Astrocyte (in vitro differentiated cells and primary cell): Measurements from ENCODE around the gene CA12. TPM values are rescaled to one million over a fixed set of nuclear protein-coding genes. Genes with fewer than 3 reads are reported as not detected.

Source experiments
- DNase-seq: peaks from one replicate; pipeline ENCODE4 v3.0.0-alpha.2; 2010; ENCODE audit warnings: low read depth
- FAIRE-seq: peaks from 2 replicates; lab custom pipeline; 2011; peaks lifted over from hg19 to GRCh38; lab: Jason Lieb, UNC
- H2AFZ ChIP-seq: 2 replicates; pipeline ENCODE4 v1.6.0; 2012; ENCODE audit warnings: low read depth, low read length, inconsistent platforms
- H3K27ac ChIP-seq: 2 replicates; pipeline ENCODE4 v1.5.1; 2011; ENCODE audit warnings: low read depth, low read length, inconsistent platforms
- H3K27me3 ChIP-seq: 2 replicates; pipeline ENCODE4 v1.6.0; 2011; ENCODE audit warnings: low read length, inconsistent platforms; ENCODE audit not compliant: insufficient read depth
- H3K36me3 ChIP-seq: 2 replicates; pipeline ENCODE4 v1.5.1; 2011; ENCODE audit warnings: low read length, inconsistent platforms; ENCODE audit not compliant: insufficient read depth
- H3K4me1 ChIP-seq: 2 replicates; pipeline ENCODE4 v1.5.1; 2011; ENCODE audit warnings: low read length, inconsistent platforms; ENCODE audit not compliant: insufficient read depth
- H3K4me2 ChIP-seq: 2 replicates; pipeline ENCODE4 v1.6.0; 2012; ENCODE audit warnings: low read length, inconsistent platforms
- H3K4me3 ChIP-seq: 2 replicates; pipeline ENCODE4 v1.5.1; 2011; ENCODE audit warnings: low read depth, mild to moderate bottlenecking, low read length, inconsistent platforms; ENCODE audit not compliant: insufficient read depth
- H3K79me2 ChIP-seq: 2 replicates; pipeline ENCODE4 v1.6.0; 2012; ENCODE audit warnings: mild to moderate bottlenecking, low read length, inconsistent platforms; ENCODE audit not compliant: insufficient read depth
- H3K9ac ChIP-seq: 2 replicates; pipeline ENCODE4 v1.6.0; 2012; ENCODE audit warnings: mild to moderate bottlenecking, low read length, inconsistent platforms
- H3K9me3 ChIP-seq: 2 replicates; pipeline ENCODE4 v1.5.1; 2012; ENCODE audit warnings: low read depth, mild to moderate bottlenecking, low read length, inconsistent platforms; ENCODE audit not compliant: insufficient read depth
- H4K20me1 ChIP-seq: 2 replicates; pipeline ENCODE4 v1.6.0; 2012; ENCODE audit warnings: low read length, inconsistent platforms; ENCODE audit not compliant: insufficient read depth
- H3K27ac Mint-ChIP-seq: one replicate; pipeline ENCODE4 v1.8.0; 2021; ENCODE audit warnings: mild to moderate bottlenecking, mixed read lengths; ENCODE audit not compliant: unreplicated experiment
- H3K27me3 Mint-ChIP-seq: one replicate; pipeline ENCODE4 v1.8.0; 2021; ENCODE audit warnings: low read depth, mixed read lengths; ENCODE audit not compliant: unreplicated experiment
- H3K36me3 Mint-ChIP-seq: one replicate; pipeline ENCODE4 v1.8.0; 2021; ENCODE audit warnings: low read depth, mixed read lengths; ENCODE audit not compliant: unreplicated experiment
- H3K4me1 Mint-ChIP-seq: one replicate; pipeline ENCODE4 v1.8.0; 2021; ENCODE audit warnings: low read depth, mixed read lengths; ENCODE audit not compliant: unreplicated experiment
- H3K4me3 Mint-ChIP-seq: one replicate; pipeline ENCODE4 v1.8.0; 2021; ENCODE audit warnings: mild to moderate bottlenecking, moderate library complexity, mixed read lengths; ENCODE audit not compliant: unreplicated experiment
- H3K9me3 Mint-ChIP-seq: one replicate; pipeline ENCODE4 v1.8.0; 2021; ENCODE audit warnings: mild to moderate bottlenecking, mixed read lengths; ENCODE audit not compliant: unreplicated experiment
- EZH2 ChIP-seq: IDR thresholded peaks from 2 replicates; pipeline ENCODE4 v1.6.1; 2012; ENCODE audit warnings: mild to moderate bottlenecking, low read length, inconsistent platforms; ENCODE audit not compliant: insufficient read depth
- total RNA-seq: library from RNA; stranded (reverse); gene quantifications from 2 replicates; pipeline ENCODE4 v1.2.1, GENCODE V29; 2021
- TF ChIP-seq, protein P1 (sequence below): IDR thresholded peaks from 2 replicates; pipeline ENCODE4 v1.5.1; 2011; ENCODE audit warnings: low read depth, mild to moderate bottlenecking, inconsistent platforms, low read length, moderate library complexity; ENCODE audit not compliant: insufficient read depth

Gene CA12
- total RNA-seq, 1 donor from 2014 or later, result 0.54 TPM

DNA sequence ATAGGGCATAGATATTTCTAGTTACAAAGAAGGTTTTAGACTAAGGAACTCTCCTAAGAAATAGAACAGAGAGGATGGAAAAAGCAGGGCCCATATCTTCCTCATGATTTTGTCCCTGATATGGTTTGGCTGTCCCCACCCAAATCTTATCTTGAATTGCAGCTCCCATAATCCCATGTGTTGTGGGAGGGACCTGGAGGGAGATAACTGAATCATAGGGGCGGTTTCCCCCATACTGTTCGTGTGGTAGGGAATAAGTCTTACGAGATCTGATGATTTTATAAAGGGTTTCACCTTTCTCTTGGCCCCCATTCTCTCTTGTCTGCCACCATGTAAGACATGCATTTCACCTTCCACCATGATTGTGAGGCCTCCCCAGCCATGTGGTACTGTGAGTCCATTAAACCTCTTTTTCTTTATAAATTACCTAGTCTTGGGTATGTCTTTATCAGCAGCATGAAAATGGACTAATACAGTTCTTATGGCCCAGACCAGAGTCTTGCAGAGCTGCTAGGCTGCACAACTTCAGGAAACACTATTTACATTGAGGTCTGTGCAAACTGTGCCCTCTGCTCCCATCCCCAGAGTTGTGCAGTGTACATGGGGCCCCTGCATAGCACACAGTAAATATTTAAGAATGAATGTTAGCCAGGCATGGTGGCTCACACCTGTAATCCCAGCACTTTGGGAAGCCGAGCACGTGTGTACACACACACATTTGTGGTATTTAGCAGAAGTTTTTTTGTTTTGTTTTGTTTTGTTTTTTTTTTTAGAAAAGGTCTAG, 20.3 kb upstream of the CA12 start:
- Histone ChIP-seq H3K36me3 (no peaks in the 10 kb centered on the region), H3K4me2 (no peak overlapping the region), H3K9me3 (no peaks in the 10 kb centered on the region), H3K4me1 (peaks cover 8% of the 10 kb centered on the region), H3K4me3 (no peak overlapping the region), H4K20me1 (no peaks in the 10 kb centered on the region), H3K27ac (no peak overlapping the region), H2AFZ (no peak overlapping the region), H3K79me2 (no peaks in the 10 kb centered on the region), H3K27me3 (no peaks in the 10 kb centered on the region), H3K9ac (no peak overlapping the region)
- Mint-ChIP-seq H3K4me1 (peaks cover 13% of the 10 kb centered on the region), H3K27me3 (peaks cover 6% of the 10 kb centered on the region), H3K27ac (no peak overlapping the region), H3K4me3 (no peak overlapping the region), H3K36me3 (no peaks in the 10 kb centered on the region), H3K9me3 (peaks cover 1% of the 10 kb centered on the region)
- no peak for TF ChIP-seq EZH2
- TF ChIP-seq, protein P1, sequence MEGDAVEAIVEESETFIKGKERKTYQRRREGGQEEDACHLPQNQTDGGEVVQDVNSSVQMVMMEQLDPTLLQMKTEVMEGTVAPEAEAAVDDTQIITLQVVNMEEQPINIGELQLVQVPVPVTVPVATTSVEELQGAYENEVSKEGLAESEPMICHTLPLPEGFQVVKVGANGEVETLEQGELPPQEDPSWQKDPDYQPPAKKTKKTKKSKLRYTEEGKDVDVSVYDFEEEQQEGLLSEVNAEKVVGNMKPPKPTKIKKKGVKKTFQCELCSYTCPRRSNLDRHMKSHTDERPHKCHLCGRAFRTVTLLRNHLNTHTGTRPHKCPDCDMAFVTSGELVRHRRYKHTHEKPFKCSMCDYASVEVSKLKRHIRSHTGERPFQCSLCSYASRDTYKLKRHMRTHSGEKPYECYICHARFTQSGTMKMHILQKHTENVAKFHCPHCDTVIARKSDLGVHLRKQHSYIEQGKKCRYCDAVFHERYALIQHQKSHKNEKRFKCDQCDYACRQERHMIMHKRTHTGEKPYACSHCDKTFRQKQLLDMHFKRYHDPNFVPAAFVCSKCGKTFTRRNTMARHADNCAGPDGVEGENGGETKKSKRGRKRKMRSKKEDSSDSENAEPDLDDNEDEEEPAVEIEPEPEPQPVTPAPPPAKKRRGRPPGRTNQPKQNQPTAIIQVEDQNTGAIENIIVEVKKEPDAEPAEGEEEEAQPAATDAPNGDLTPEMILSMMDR, result no peak
- FAIRE-seq (no peak), DNase-seq (no peak)

DNA sequence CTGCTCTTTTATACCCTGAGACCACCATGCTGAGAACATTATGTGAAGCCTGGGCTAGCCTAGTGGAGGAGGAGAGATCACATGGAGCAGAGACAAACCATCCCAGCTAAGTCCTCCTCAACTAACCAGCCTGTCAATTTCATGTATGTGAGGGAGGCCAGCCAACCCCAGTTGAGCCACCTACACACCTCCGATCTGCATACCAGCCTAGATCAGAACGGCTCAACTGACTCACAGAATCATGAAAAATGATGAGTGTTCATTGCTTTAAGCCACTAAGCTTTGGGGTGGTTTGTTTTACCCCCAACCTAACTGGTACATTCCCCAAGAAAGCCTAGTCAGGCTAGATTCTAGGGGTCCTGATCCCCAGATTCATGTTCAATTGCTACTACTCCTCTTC, 19.4 kb upstream of the CA12 start:
- FAIRE-seq, result no peak
- peaks cover 9% of the 10 kb centered on the region for H3K27me3 Mint-ChIP-seq
- no peak overlapping the region for H2AFZ ChIP-seq

More for the DNA sequence above, 19.4 kb upstream of the CA12 start:
- Histone ChIP-seq H3K4me3 (no peak overlapping the region), H3K36me3 (no peaks in the 10 kb centered on the region), H3K9ac (no peak overlapping the region), H3K4me1 (peaks cover 8% of the 10 kb centered on the region), H3K9me3 (no peaks in the 10 kb centered on the region), H3K27me3 (no peaks in the 10 kb centered on the region), H4K20me1 (no peaks in the 10 kb centered on the region), H3K4me2 (no peak overlapping the region), H3K27ac (no peak overlapping the region), H3K79me2 (no peaks in the 10 kb centered on the region)
- TF ChIP-seq EZH2, result no peak
- TF ChIP-seq, protein P1, result no peak
- peaks cover 4% of the 10 kb centered on the region for H3K9me3 Mint-ChIP-seq
- no peak overlapping the region for H3K27ac Mint-ChIP-seq
- H3K4me1 Mint-ChIP-seq, result peaks cover 13% of the 10 kb centered on the region
- H3K36me3 Mint-ChIP-seq, result no peaks in the 10 kb centered on the region
- peak; percentile 22 for DNase-seq
- H3K4me3 Mint-ChIP-seq, result no peak overlapping the region
